Omental fat pad (tissue), 4 donors: ENCODE measurements around the gene CPD. TPM values are rescaled to one million over a fixed set of nuclear protein-coding genes. Genes with fewer than 3 reads are reported as not detected.
"Not testable (repeated sequence)": the region's sequence is repeated elsewhere in the genome, so short reads cannot be mapped to it uniquely, and the experiment has no call there.

ENCODE experiments used
- ATAC-seq: fragments of 150-250 bp; one replicate; pipeline ENCODE4 v1.9.1; 2016; ENCODE audit warnings: mild to moderate bottlenecking, moderate library complexity; ENCODE audit not compliant: low FRiP score
- DNase-seq: peaks from one replicate; pipeline ENCODE4 v3.0.0-alpha.2; 2019; ENCODE audit warnings: low spot score
- CTCF ChIP-seq, 3 donors: fragments of 450-650 bp; IDR thresholded peaks; one replicate each; pipeline ENCODE4 v1.5.1; 2016 to 2017; ENCODE audit warnings: antibody characterized with exemption in 3 of 3, mild to moderate bottlenecking in 3 of 3, moderate library complexity in 2 of 3
- total RNA-seq, 4 donors: library from RNA; depleted of rRNA; stranded (reverse); fragments of >200 nt; gene quantifications; one replicate each; pipeline ENCODE4 v1.1.0, GENCODE V29; 2016

CPD gene
- total RNA-seq, 4 donors from 2014 or later: 57.2 to 101 (median 82.2) TPM

- DNase-seq (no peak), ATAC-seq (no peak)
- TF ChIP-seq CTCF (IDR thresholded peaks at IDR 0.05): no peak
Observed at GRCh38 chr17:30395398-30396022, 16.8 kb downstream of the CPD start.

- no peak for TF ChIP-seq CTCF (IDR thresholded peaks at IDR 0.05)
- ATAC-seq (no peak), DNase-seq (no peak)
Observed at GRCh38 chr17:30396129-30396528, 17.4 kb downstream of the CPD start.

- DNase-seq: no peak
- no peak for ATAC-seq
- no peak for TF ChIP-seq CTCF (IDR thresholded peaks at IDR 0.05)
Observed at GRCh38 chr17:30396612-30397011, 17.9 kb downstream of the CPD start.

- DNase-seq: no peak
- no peak for TF ChIP-seq CTCF (IDR thresholded peaks at IDR 0.05)
- ATAC-seq: no peak
Observed at GRCh38 chr17:30398328-30399041, 19.8 kb downstream of the CPD start.

- no peak for ATAC-seq
- no peak for TF ChIP-seq CTCF (IDR thresholded peaks at IDR 0.05)
- no peak for DNase-seq
Observed at GRCh38 chr17:30401097-30401496, 22.4 kb downstream of the CPD start.

- DNase-seq (no peak), ATAC-seq (no peak)
- no peak for TF ChIP-seq CTCF (IDR thresholded peaks at IDR 0.05)
Observed at GRCh38 chr17:30405161-30405560, 26.4 kb downstream of the CPD start.

GRCh38 chr17:30410627-30411026 is 31.9 kb downstream of the CPD start:
- not testable (repeated sequence) for ATAC-seq, DNase-seq

- not testable (repeated sequence) for DNase-seq, ATAC-seq
Observed at GRCh38 chr17:30412008-30412496, 33.3 kb downstream of the CPD start.
